Lung (tissue), 12 donors: ENCODE data around the gene SDF2. TPM values are rescaled to one million over a fixed set of nuclear protein-coding genes. Genes with fewer than 3 reads are reported as not detected.

Experiments used
- ATAC-seq: fragments of 200-7000 bp; cut with Tn5 transposase; one replicate; pipeline ENCODE4 v1.9.1; 2020; ENCODE audit warnings: moderate number of reproducible peaks; ENCODE audit not compliant: insufficient read depth, low FRiP score
- DNase-seq, 3 donors: peaks; one replicate each; pipeline ENCODE4 v3.0.0-alpha.2; 2013 to 2017
- H3K27ac ChIP-seq, 2 donors: one replicate each; pipeline ENCODE4 v1.5.1; 2013; ENCODE audit warnings: mild to moderate bottlenecking in 2 of 2, moderate library complexity in 2 of 2, control low read depth in 1 of 2, inconsistent platforms in 1 of 2, low read depth in 1 of 2, low read length in 1 of 2
- H3K27me3 ChIP-seq, 3 donors: one replicate each; pipeline ENCODE4 v1.5.1; 2013; ENCODE audit warnings: low read length in 2 of 3; ENCODE audit not compliant: control insufficient read depth in 3 of 3, insufficient read depth in 3 of 3
- H3K36me3 ChIP-seq, 4 donors: one replicate each; pipeline ENCODE4 v1.5.1; 2013; ENCODE audit warnings: low read length in 4 of 4, mild to moderate bottlenecking in 1 of 4, moderate library complexity in 1 of 4; ENCODE audit not compliant: control insufficient read depth in 4 of 4, insufficient read depth in 4 of 4
- H3K4me1 ChIP-seq, 5 donors: one replicate each; pipeline ENCODE4 v1.5.1; 2013; ENCODE audit warnings: low read length in 5 of 5, mild to moderate bottlenecking in 2 of 5, moderate library complexity in 1 of 5; ENCODE audit not compliant: control insufficient read depth in 5 of 5, insufficient read depth in 5 of 5
- H3K4me3 ChIP-seq: one replicate; pipeline ENCODE4 v1.5.1; 2013; ENCODE audit warnings: mild to moderate bottlenecking, control low read depth, moderate library complexity
- H3K9ac ChIP-seq, 2 donors: one replicate each; pipeline ENCODE4 v1.5.1; 2013; ENCODE audit warnings: low read length in 2 of 2, control low read depth in 1 of 2; ENCODE audit not compliant: insufficient read depth in 1 of 2
- H3K9me3 ChIP-seq, 4 donors: one replicate each; pipeline ENCODE4 v1.5.1; 2013; ENCODE audit warnings: low read length in 3 of 4, mild to moderate bottlenecking in 1 of 4, moderate library complexity in 1 of 4; ENCODE audit not compliant: control insufficient read depth in 4 of 4, insufficient read depth in 3 of 4
- CTCF ChIP-seq: IDR thresholded peaks from 2 replicates; pipeline ENCODE4 v1.5.1; 2012; ENCODE audit warnings: mild to moderate bottlenecking; ENCODE audit errors: control extremely low read depth, extremely low read depth
- WGBS, 2 donors: extraction: QIAGEN DNeasy Blood & Tissue Kit; methylation state at CpG; one replicate each; pipeline ENCODE4 v1.1.7; 2013; 5-methylcytosine and 5-hydroxymethylcytosine counted together
- polyA plus RNA-seq, 2 donors: library from polyadenylated mRNA; stranded (reverse); fragments of 200-250 nt; gene quantifications; one replicate each; pipeline ENCODE4 v1.2.1, GENCODE V29; 2013
- total RNA-seq, 2 donors: library from RNA; depleted of rRNA in 1 of 2; stranded (reverse); fragments of >200 nt in 1 of 2; gene quantifications; one replicate each; pipeline ENCODE4 v1.2.1, GENCODE V29; 2014 to 2021
- donor health status: control.
- donor health status: control.
- donor health status: Bipolar disorder and iron deficiency.
- donor health status: healthy.
- donor health status: DM: yes; HTN: yes; CAD: no.

The SDF2 gene
- total and polyA plus RNA-seq, 4 donors, result 36.5 to 73.3 (median 48.5) TPM

GRCh38 chr17:28702026-28702751 is 40.5 kb upstream of the SDF2 start:
- Histone ChIP-seq H3K4me3 (no peak overlapping the region), H3K27ac (no peak overlapping the region), H3K9me3 (no peaks in the 10 kb centered on the region), H3K36me3 (peaks cover 43 to 74% (median 46%) of the 10 kb centered on the region in 4 donors), H3K4me1 (no peaks in the 10 kb centered on the region), H3K27me3 (no peaks in the 10 kb centered on the region), H3K9ac (no peak overlapping the region)
- DNase-seq, result peak in 1 of 3 donors; percentile 38
- WGBS, 2 donors, result 69 to 76% methylated on average over 10 of the region's 10 CpGs
- TF ChIP-seq CTCF, result no peak
- ATAC-seq, result no peak

DNA sequence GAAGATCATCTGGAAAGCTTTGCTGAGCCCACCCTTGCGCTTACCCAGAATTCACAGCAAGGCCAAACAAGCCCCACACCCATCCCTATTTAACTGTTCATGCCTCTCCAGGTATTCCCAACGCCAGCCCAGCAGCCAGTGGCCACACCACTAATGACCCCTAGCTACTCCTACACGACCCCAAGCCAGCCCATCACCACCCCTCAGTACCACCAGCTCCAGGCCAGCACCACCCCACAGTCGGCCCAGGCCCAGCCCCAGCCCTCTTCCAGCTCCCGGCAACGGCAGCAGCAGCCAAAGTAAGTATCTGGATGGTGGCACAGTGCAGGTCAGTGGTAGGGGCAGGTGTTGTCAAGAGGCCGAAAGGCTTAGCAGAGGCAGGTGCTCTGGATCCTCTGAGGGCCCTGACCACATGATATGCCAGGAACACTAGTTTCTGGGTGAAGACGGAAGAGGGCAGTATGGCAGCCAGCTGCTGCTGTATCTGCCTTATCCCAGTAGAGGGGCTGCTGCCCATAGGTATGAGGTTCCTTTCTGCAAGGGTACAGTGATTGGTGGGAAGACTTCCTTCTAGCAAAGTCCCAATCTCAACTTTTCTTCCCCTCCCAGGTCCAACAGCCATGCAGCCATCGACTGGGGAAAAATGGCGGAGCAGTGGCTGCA is 39.3 kb upstream of the SDF2 start:
- H3K9me3 ChIP-seq, result no peaks in the 10 kb centered on the region
- TF ChIP-seq CTCF, result no peak
- H3K9ac ChIP-seq, result no peak overlapping the region
- H3K4me1 ChIP-seq, result no peaks in the 10 kb centered on the region
- H3K36me3 ChIP-seq, result peaks cover 50 to 85% (median 53%) of the 10 kb centered on the region in 4 donors
- no peak overlapping the region for H3K4me3 ChIP-seq
- no peak overlapping the region for H3K27ac ChIP-seq
- ATAC-seq, result no peak
- no peak for DNase-seq
- WGBS, 2 donors, result 92 to 94% methylated on average over 10 of the region's 10 CpGs
- no peaks in the 10 kb centered on the region for H3K27me3 ChIP-seq

GRCh38 chr17:28700278-28700677 is 38.6 kb upstream of the SDF2 start:
- H3K4me1 ChIP-seq, result no peaks in the 10 kb centered on the region
- no peak for DNase-seq

More at GRCh38 chr17:28700278-28700677, 38.6 kb upstream of the SDF2 start:
- Histone ChIP-seq H3K27me3 (no peaks in the 10 kb centered on the region), H3K27ac (no peak overlapping the region), H3K4me3 (no peak overlapping the region), H3K9me3 (no peaks in the 10 kb centered on the region), H3K36me3 (peaks cover 54 to 91% (median 58%) of the 10 kb centered on the region in 4 donors), H3K9ac (no peak overlapping the region)
- 90 to 91% methylated on average over 8 of the region's 8 CpGs for WGBS, 2 donors
- no peak for TF ChIP-seq CTCF
- no peak for ATAC-seq
